Cerebellar cortex (tissue), 1 donor: Measurements from ENCODE around the gene IFNA7.
A peak's percentile ranks its signal among the peaks of the same experiment; 100 is the strongest.
"Not testable (repeated sequence)": the region's sequence is repeated elsewhere in the genome, so short reads cannot be mapped to it uniquely, and the experiment has no call there.

Source experiments
- DNase-seq: peaks from one replicate; pipeline ENCODE4 v3.0.0-alpha.2; 2015; ENCODE audit warnings: low spot score

Gene IFNA7

DNA sequence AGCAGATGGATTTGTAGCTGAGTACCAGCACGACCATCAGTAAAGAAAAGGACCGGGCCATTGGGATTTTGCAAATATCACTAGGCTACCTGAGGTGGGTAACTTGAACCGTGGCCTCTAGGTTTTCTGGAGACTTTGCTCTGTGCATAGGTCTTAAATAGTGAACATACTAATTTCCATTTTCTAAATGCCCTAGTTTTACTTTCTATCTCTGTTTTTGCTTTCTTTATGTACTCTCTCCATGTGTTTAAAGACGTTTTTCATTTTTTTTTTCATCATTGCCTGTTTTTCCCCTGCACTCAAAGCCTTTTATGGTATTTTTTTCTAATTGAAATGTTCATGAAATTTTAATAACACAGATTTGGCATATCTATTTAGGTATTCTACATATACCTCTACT lies at the start of gene IFNA7:
Gene IFNA7, minus strand, starts transcription at position 101 of the 400 bp plus-strand sequence. Its CDS starts 40 bp downstream, at position 61.
- not testable (repeated sequence) for DNase-seq

DNA sequence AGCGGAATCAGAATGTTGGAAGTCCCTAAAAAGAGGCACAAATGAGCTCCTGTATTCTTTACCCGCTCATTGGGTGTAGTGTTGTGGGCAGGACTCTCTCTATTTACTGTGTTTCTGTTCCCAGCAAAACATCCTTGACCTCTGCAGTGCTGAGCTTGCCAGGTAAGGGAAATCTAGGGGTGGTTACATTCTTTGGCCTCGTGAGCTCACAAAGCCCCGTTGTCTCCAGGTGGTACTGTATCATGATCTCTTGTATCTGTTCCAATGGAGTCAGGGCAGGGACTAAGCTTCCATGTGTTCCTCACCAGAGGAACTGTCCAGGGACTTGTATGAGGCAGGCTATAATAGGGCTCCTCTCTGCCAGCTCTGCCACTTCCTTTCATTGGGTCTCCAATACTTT lies 49.6 kb upstream of the IFNA7 start:
- DNase-seq: no peak

DNA sequence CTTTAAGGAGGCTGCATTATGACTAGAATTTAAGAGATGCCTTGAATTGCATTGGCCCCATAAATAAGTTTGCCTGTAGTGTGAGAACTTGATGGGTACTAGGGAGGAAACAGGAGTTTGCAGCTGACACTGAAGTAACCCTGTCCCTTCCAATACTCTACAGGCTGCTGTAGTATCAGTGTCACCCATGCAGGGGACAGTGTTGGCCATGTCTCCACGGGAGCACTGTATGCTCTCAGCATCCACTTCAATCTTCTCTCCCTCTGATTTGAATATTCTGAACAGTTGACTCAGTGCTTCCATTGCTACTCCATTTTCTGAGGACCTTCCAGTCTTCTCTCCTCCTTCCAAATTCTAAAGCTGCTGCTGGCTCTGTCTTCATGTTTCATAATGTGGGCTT lies 49.2 kb upstream of the IFNA7 start:
- DNase-seq: no peak

DNA sequence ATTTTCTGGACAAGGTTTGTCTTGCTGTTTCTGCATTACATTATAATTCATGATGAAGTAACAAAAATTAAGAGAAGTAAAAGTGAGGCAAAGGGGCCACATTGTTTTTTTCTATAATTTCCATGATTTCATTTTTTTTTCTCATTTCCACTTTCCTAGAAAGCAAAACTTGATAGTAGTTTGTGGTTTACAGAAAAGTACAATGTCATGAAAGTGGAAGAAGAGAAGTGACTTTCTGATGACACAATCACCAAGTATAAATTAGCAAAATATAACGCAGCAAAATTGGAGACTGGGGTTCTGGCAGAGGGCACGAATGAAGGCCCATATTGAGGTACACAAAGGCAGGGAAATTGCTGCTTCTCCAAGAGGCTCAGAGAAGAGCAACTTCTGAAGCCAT lies 42.8 kb upstream of the IFNA7 start:
- DNase-seq: no peak

DNA sequence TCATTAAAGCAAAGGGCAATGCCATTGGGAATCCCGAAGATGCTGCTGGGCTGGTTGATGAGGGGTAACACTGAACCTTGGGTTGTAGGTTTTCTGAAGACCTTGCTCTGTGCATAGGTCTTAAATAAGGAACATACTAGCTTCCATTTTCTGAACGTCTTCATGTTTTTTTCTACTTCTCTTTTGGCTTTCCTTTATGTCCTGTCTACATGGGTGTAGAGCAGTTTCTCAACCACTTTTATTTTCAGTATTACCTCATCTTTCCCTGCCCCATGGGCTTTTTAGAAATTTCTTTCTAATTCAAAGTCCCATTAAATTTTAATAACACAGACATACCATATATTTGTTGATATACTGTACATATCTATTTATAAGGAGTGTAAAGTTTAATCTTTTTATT lies 37.9 kb upstream of the IFNA7 start, which contains the start of gene IFNA14:
Gene IFNA14, minus strand, starts transcription at position 95 of the 400 bp plus-strand sequence. Its CDS starts 70 bp downstream, at position 25.
- DNase-seq: no peak

- DNase-seq: not testable (repeated sequence)
Measured at GRCh38 chr9:21236360-21236714, 34.3 kb upstream of the IFNA7 start.

- peak; percentile 48 for DNase-seq
Measured at GRCh38 chr9:21235468-21236359, 33.7 kb upstream of the IFNA7 start.

GRCh38 chr9:21234153-21234687 lies 32.2 kb upstream of the IFNA7 start:
- DNase-seq: no peak

- DNase-seq: no peak
Measured at GRCh38 chr9:21233258-21233657, 31.3 kb upstream of the IFNA7 start.

- no peak for DNase-seq
Measured at GRCh38 chr9:21228122-21228521, 26.1 kb upstream of the IFNA7 start, which contains the start of gene IFNA17. Gene IFNA17 (minus strand): TSS chr9:21228222. CDS start chr9:21228173, 49 bp downstream.

DNA sequence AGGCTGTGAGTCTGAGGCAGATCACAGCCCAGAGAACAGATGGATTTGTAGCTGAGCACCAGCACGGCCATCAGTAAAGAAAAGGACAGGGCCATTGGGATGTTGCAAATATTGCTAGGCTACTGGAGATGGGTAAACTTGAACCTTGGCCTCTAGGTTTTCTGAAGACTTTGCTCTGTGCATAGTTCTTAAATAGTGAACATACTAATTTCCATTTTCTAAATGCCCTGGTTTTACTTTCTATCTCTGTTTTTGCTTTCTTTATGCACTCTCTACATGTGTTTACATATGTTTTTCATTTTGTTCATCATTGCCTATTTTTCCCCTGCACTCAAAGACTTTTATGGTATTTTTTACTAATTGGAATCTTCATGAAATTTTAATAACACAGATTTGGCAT lies 15.2 kb upstream of the IFNA7 start, which contains the start of gene IFNA16:
Gene IFNA16, minus strand, starts transcription at position 101 of the 400 bp plus-strand sequence. Its CDS starts 6 bp downstream, at position 95.
- DNase-seq: not testable (repeated sequence)

DNA sequence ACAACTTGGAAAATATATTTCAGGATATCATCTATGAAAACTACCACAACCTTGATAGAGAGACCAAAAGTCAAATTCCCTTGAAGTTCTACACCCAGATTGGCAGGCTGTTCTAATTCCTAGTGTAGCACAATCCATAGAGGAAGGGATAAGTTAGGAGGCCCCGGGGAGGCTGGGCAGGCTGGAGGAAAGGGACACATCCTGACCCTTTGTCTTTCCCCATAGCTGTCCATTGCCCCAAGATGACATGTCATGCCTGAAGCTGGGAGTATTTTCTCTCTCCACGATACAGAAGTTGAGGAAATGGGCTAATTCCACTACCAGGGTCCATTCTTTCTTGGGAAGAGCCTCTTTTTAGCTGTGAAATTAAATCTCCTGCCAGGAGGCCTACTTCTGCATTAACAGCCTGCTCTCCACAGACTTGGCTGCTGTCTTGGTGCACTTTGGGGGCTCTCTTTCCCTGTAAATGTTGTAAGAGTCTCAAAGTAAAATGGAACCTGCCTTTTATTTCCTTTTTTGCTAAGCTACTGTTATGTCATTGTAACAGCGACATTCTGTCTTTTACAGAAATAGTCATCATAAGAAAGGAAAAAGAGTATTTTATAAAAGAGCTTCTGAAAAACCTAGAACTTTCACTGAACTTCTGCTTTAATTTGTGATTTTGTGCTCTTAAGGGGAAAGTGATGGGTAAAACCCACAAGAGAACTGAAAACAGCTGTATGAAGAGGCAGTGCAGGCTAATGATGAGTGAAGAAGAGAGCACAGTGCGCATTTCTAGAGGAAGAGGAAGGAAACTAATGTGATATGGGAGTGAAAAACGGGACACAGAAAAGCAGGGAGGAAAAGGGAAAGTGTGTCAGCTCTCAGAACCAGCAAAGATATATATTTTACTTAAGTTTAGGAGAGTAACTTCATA lies 11.7 kb upstream of the IFNA7 start:
- peak; percentile 1 for DNase-seq

GRCh38 chr9:21212160-21212559 lies 10.2 kb upstream of the IFNA7 start:
- not testable (repeated sequence) for DNase-seq

DNA sequence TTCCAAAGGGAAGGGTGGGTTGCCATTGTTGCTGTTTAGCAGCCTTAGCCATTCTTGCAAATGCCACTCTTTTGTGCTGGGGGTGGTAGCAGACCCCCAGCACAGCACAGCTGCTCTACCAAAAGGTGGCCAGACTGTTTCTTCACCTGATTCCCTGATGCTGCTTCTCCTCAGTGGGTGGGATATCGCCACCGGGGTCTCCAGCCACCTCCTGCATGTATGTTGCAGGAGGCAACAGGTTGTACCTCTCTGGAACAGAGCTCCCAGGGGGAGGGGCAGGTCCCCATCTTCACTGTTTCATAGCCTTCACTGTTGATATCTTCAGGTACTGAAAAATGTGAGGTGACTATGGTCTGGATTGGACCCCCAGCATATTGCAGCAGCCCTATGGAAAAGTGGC lies 8.8 kb upstream of the IFNA7 start:
- DNase-seq: not testable (repeated sequence)

- no peak for DNase-seq
Measured at GRCh38 chr9:21210311-21210710, 8.3 kb upstream of the IFNA7 start.

DNA sequence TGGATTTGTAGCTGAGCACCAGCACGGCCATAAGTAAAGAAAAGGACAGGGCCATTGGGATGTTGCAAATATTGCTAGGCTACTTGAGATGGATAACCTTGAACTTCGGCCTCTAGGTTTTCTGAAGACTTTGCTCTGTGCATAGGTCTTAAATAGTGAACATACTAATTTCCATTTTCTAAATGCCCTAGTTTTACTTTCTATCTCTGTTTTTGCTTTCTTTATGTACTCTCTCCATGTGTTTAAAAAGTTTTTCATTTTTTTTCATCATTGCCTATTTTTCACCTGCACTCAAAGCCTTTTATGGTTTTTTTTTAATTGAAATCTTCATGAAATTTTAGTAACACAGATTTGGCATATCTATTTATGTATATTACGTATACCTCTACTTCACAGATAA lies 5.0 kb upstream of the IFNA7 start, which contains the start of gene IFNA10:
Gene IFNA10, minus strand, starts transcription at position 101 of the 400 bp plus-strand sequence. Its CDS starts 46 bp downstream, at position 55.
- DNase-seq: not testable (repeated sequence)

DNA sequence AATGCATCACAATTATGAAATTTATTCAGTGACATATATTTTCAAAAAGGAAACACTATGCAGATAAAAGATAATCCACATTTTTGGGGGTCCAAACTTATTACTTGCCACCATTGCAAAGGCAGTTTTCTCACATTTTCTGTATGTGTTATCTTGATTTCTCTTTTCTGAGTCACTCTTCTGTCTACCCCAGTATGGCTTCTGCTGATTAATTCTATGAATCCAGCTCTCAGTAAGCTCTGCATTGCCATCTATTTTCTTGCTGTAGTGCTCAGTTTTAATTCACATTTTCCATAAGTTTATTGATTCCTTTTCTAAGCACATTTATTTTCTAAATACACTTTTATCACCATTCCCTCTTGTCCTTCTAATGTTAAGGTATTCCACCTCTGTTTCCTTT lies 3.2 kb upstream of the IFNA7 start:
- DNase-seq: no peak

DNA sequence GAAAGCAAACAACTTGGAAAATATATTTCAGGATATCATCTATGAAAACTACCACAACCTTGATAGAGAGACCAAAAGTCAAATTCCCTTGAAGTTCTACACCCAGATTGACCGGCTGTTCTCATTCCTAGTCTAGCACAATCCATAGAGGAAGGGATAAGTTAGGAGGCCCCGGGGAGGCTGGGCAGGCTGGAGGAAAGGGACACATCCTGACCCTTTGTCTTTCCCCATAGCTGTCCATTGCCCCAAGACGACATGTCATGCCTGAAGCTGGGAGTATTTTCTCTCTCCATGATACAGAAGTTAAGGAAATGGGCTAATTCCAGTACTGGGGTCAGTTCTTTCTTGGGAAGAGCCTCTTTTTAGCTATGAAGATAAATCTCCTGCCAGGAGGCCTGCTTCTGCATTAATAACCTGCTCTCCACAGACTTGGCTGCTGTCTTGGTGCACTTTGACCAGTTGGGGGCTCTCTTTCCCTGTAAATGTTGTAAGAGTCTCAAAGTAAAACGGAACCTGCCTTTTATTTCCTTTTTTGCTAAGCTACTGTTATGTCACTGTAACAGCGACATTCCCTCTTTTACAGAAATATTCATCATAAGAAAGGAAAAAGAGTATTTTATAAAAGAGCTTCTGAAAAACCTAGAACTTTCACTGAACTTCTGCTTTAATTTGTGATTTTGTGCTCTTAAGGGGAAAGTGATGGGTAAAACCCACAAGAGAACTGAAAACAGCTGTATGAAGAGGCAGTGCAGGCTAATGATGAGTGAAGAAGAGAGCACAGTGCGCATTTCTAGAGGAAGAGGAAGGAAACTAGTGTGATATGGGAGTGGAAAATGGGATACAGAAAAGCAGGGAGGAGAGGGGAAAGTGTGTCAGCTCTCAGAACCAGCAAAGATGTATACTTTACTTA lies 6.9 kb downstream of the IFNA7 start:
- peak; percentile 19 for DNase-seq

DNA sequence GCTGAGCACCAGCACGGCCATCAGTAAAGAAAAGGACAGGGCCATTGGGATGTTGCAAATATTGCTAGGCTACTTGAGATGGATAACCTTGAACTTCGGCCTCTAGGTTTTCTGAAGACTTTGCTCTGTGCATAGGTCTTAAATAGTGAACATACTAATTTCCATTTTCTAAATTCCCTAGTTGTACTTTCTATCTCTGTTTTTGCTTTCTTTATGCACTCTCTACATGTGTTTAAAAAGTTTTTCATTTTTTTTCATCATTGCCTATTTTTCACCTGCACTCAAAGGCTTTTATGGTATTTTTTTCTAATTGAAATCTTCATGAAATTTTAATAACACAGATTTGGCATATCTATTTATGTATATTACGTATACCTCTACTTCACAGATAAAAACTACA lies 14.5 kb downstream of the IFNA7 start, which contains the start of gene IFNA4:
Gene IFNA4, minus strand, starts transcription at position 101 of the 400 bp plus-strand sequence. Its CDS starts 56 bp downstream, at position 45.
- not testable (repeated sequence) for DNase-seq
